Endothelial cell of umbilical vein (primary cell): ENCODE measurements around the gene TAOK2. TPM values are rescaled to one million over a fixed set of nuclear protein-coding genes. Genes with fewer than 3 reads are reported as not detected.

Source experiments
- BruUV-seq: library from RNA; stranded (reverse); fragments of 400-500 nt; replicated peaks from 2 replicates; lab custom pipeline; 2021; lab: Mats Ljungman, UMichigan
- CTCF ChIA-PET: fragments of 300-600, 350-600 bp; sonication (Branson Sonifier 250); formaldehyde crosslinking; loops from one replicate; lab custom pipeline; 2021; ENCODE audit warnings: antibody characterized with exemption, inconsistent platforms; lab: Charles Lee
- POLR2A ChIA-PET: fragments of 300-600, 350-600 bp; sonication (Branson Sonifier 250); formaldehyde crosslinking; loops from one replicate; lab custom pipeline; 2021; ENCODE audit warnings: antibody characterized with exemption, inconsistent platforms; lab: Charles Lee
- DNase-seq: peaks from one replicate; pipeline ENCODE4 v3.0.0-alpha.2; 2011; ENCODE audit warnings: low read depth, low spot score
- FAIRE-seq: peaks from 2 replicates; lab custom pipeline; 2011; peaks lifted over from hg19 to GRCh38; lab: Jason Lieb, UNC
- H2AFZ ChIP-seq: 2 replicates; pipeline ENCODE4 v1.6.0; 2012; ENCODE audit warnings: low read depth, low read length, control low read depth, inconsistent platforms
- H3K27ac ChIP-seq: 2 replicates; pipeline ENCODE4 v1.5.1; 2011; ENCODE audit warnings: low read depth, mild to moderate bottlenecking, control low read depth, low read length, moderate library complexity; ENCODE audit not compliant: insufficient read depth
- H3K27me3 ChIP-seq, 2 experiments: 2 replicates each; pipeline versions ENCODE4 v1.6.0 to v1.6.1; 2011; ENCODE audit warnings: low read length in 2 of 2, mixed read lengths in 1 of 2; ENCODE audit not compliant: control insufficient read depth in 2 of 2, insufficient read depth in 2 of 2
- H3K36me3 ChIP-seq, 2 experiments: 2 replicates in 1 of 2; 3 replicates in 1 of 2; pipeline ENCODE4 v1.5.1; 2011; ENCODE audit warnings: low read length in 2 of 2, mild to moderate bottlenecking in 1 of 2, moderate library complexity in 1 of 2; ENCODE audit not compliant: control insufficient read depth in 2 of 2, insufficient read depth in 2 of 2; ENCODE audit errors: extremely low read depth in 1 of 2
- H3K4me1 ChIP-seq: 3 replicates; pipeline ENCODE4 v1.5.1; 2011; ENCODE audit warnings: mild to moderate bottlenecking, low read length; ENCODE audit not compliant: control insufficient read depth, insufficient read depth; ENCODE audit errors: extremely low read depth
- H3K4me2 ChIP-seq: 2 replicates; pipeline ENCODE4 v1.6.1; 2011; ENCODE audit warnings: low read length, control low read depth, mixed read lengths; ENCODE audit not compliant: insufficient read depth
- H3K4me3 ChIP-seq, 3 experiments: fragments of 200-600 bp in 1 of 3; sonication (generic), shearing (Covaris generic) in 1 of 3; replicated peaks in 1 of 3; 2 replicates each; pipeline ENCODE4 v1.5.1; 2011 to 2016; ENCODE audit warnings: control low read depth in 3 of 3, low read length in 3 of 3, mild to moderate bottlenecking in 2 of 3, inconsistent platforms in 1 of 3, low read depth in 1 of 3, moderate library complexity in 1 of 3; ENCODE audit not compliant: insufficient read depth in 1 of 3
- H3K79me2 ChIP-seq: 2 replicates; pipeline ENCODE4 v1.6.0; 2012; ENCODE audit warnings: low read length, inconsistent platforms; ENCODE audit not compliant: control insufficient read depth, insufficient read depth
- H3K9ac ChIP-seq: replicated peaks from 2 replicates; pipeline ENCODE3; 2011; ENCODE audit warnings: low read length, control low read depth; ENCODE audit not compliant: insufficient read depth; ENCODE audit errors: extremely low read depth
- H3K9me1 ChIP-seq: replicated peaks from 3 replicates; pipeline ENCODE4 v1.6.0; 2011; ENCODE audit warnings: mild to moderate bottlenecking, low read length; ENCODE audit not compliant: control insufficient read depth, insufficient read depth; ENCODE audit errors: extremely low read depth
- H3K9me3 ChIP-seq: replicated peaks from 2 replicates; pipeline ENCODE4 v1.5.1; 2012; ENCODE audit warnings: low read length, inconsistent platforms; ENCODE audit not compliant: control insufficient read depth, insufficient read depth
- H4K20me1 ChIP-seq: replicated peaks from 2 replicates; pipeline ENCODE3; 2011; ENCODE audit warnings: mild to moderate bottlenecking, low read length; ENCODE audit not compliant: control insufficient read depth, insufficient read depth; ENCODE audit errors: extremely low read depth
- CTCF ChIP-seq, 2 donors: IDR thresholded peaks; 1 replicate in 1 of 2; 2 replicates in 1 of 2; pipeline ENCODE4 v1.5.1; 2011; ENCODE audit warnings: low read length in 2 of 2, mild to moderate bottlenecking in 2 of 2, moderate library complexity in 2 of 2, control low read depth in 1 of 2, inconsistent platforms in 1 of 2, low read depth in 1 of 2; ENCODE audit not compliant: insufficient read depth in 1 of 2; ENCODE audit errors: extremely low read depth in 1 of 2
- EZH2 ChIP-seq: IDR thresholded peaks from 2 replicates; pipeline ENCODE4 v1.6.1; 2012; ENCODE audit warnings: borderline replicate concordance, low read depth, mild to moderate bottlenecking, moderate library complexity, low read length, inconsistent platforms; ENCODE audit not compliant: severe bottlenecking
- FOS ChIP-seq: IDR thresholded peaks from 2 replicates; pipeline ENCODE4 v1.6.1; 2011; ENCODE audit warnings: mild to moderate bottlenecking, low read length, moderate library complexity, borderline replicate concordance; ENCODE audit not compliant: insufficient read depth
- GATA2 ChIP-seq: IDR thresholded peaks from 2 replicates; pipeline ENCODE4 v1.7.0; 2011; ENCODE audit warnings: low read depth, mild to moderate bottlenecking, moderate library complexity, mixed read lengths, low read length; ENCODE audit not compliant: insufficient read length, insufficient read depth
- JUN ChIP-seq: IDR thresholded peaks from 2 replicates; pipeline ENCODE4 v1.6.1; 2011; ENCODE audit warnings: borderline replicate concordance, low read depth; ENCODE audit not compliant: insufficient read length, insufficient read depth
- MAX ChIP-seq: IDR thresholded peaks from 2 replicates; pipeline ENCODE4 v1.6.1; 2011; ENCODE audit not compliant: insufficient read depth, insufficient read length
- MYC ChIP-seq: IDR thresholded peaks from one replicate; pipeline ENCODE4 v1.6.1; 2011; ENCODE audit warnings: mild to moderate bottlenecking, low read depth, low read length
- POLR2A ChIP-seq: IDR thresholded peaks from 2 replicates; pipeline ENCODE4 v1.6.1; 2012; ENCODE audit warnings: low read depth, mild to moderate bottlenecking, control low read depth, low read length
- POLR2AphosphoS5 ChIP-seq: IDR thresholded peaks from 2 replicates; pipeline ENCODE4 v1.6.1; 2012; ENCODE audit warnings: low read depth, mild to moderate bottlenecking, control low read depth, low read length, moderate library complexity; ENCODE audit not compliant: insufficient read depth
- dilution Hi-C: fragments of 300-500 bp; cut with MboI; formaldehyde crosslinking; loops from one replicate; pipeline ENCODE4 v1.15.0; 2019; ENCODE audit warnings: low sequenced_read_pairs; ENCODE audit not compliant: extremely low pct_ligation_motif_present
- intact Hi-C: fragments of 100-400 bp; cut with micrococcal nuclease; formaldehyde crosslinking; loops from one replicate; pipeline ENCODE4 v1.10.0; 2022
- polyA plus RNA-seq, 4 experiments: library from polyadenylated mRNA; depleted of rRNA in 3 of 4; stranded (reverse) in 3 of 4; unstranded in 1 of 4; fragments of >200 nt; gene quantifications; 2 replicates each; pipeline versions ENCODE4 v1.2.1 to v1.2.3, GENCODE V29; 2011 to 2012; ENCODE audit warnings: missing spikeins in 1 of 4
- total RNA-seq: library from RNA; stranded (reverse); gene quantifications from 2 replicates; pipeline ENCODE4 v1.2.3, GENCODE V29; 2021

Gene TAOK2
- total and polyA plus RNA-seq, 2 donors (not counting 3 experiments of a cell fraction or from before 2014, with no cell fraction given) = 52.8 to 114 TPM

GRCh38 chr16:29978564-29979270 is 5.0 kb downstream of the TAOK2 start:
- ChIA-PET POLR2A (no interaction called here), CTCF (no interaction called here)
- dilution Hi-C loops (no loop called here), intact Hi-C loops (loop anchor here (5.0 kb wide), 1 partner anchor 186 kb away; the partner anchor contains the start of gene KIF22)
- Histone ChIP-seq H3K4me3 (no peak overlapping the region), H3K27me3 (no peaks in the 10 kb centered on the region), H3K9ac (no peak overlapping the region), H3K27ac (peak overlapping the region; percentile 81), H4K20me1 (no peaks in the 10 kb centered on the region), H3K4me1 (peaks cover 47% of the 10 kb centered on the region), H3K36me3 (peaks cover 35 to 53% of the 10 kb centered on the region in 2 experiments), H2AFZ (no peak overlapping the region), H3K9me3 (no peaks in the 10 kb centered on the region), H3K9me1 (no peaks in the 10 kb centered on the region), H3K4me2 (no peak overlapping the region), H3K79me2 (peaks cover 67% of the 10 kb centered on the region)
- BruUV-seq = no TSS peak
- no peak for DNase-seq
- no peak for FAIRE-seq
- TF ChIP-seq POLR2A (no peak), MAX (no peak), JUN (no peak), MYC (no peak), CTCF (IDR thresholded peaks at IDR 0.05; ENCODE audit: extremely low read depth in 1 of 2, insufficient read depth in 1 of 2, low read depth in 1 of 2, low read length in 2 of 2) (no peak), EZH2 (no peak), FOS (no peak), POLR2AphosphoS5 (no peak), GATA2 (no peak)
